HG03460 (cell line): ENCODE measurements around the gene UNKL.
A peak's percentile ranks its signal among the peaks of the same experiment; 100 is the strongest.

ENCODE experiments used
- ATAC-seq: cut with Tn5 transposase; IDR thresholded peaks from one replicate; pipeline ENCODE4 v1.9.1; 2021; ENCODE audit not compliant: unreplicated experiment

The UNKL gene

DNA sequence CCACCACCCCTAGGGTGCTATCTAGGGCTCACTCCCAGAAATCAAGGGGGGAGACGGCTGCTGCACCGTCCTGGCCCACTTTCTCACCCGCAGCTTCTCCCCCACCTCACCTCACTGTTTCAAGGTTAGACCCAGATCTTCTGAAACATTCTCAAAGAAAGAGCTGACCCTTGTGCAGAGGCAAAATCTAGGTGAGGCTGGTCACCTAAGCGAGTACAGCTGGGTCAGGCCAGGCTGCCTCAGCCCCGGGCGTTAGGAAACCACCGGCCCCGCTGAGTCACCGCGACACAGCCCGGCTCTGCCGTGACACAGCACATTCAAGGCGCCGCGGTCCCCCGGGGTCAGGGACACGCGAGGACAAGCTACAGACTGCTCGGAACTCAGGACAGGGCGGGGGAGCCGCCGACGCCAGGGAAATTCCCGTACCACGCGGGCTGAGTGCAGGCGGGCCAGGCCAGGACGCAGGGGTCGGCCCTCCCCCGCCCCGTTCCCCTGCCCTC is 35.6 kb downstream of the UNKL start:
- peak; percentile 54 for ATAC-seq

DNA sequence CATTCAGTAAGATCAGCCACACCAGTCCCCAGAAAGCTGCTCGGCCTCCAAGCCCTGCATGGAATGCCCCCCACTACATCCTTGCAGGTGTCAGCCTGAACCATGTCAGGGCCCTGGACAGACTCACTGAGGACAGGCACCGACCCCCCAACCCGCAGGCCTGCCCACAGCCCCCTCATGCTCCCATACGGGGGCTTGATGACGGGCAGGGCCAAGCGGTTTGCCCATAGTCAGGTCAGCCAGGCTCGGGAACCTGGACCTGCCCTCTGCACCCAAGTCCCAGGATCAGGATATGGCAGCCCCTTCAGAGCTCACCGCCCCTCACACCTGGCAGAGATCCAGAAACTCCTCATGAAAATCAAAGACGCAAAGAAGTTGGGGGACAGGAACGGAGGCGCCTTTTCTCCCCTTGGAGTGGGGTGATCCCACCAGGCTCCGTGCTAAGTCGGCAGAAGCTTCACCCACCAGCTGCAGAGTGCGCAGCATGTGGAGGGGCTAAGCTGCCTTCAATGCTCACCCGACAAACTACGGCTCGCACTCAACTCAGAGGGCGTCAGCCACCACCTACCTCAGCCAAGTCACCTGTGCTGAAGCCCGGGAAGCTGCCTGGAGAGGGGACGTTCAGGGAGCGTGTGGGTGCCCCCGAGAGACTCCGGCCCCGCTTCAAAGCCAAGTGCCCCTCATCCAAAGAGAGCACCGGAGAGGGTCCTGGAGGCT is 36.3 kb downstream of the UNKL start:
- no peak for ATAC-seq

DNA sequence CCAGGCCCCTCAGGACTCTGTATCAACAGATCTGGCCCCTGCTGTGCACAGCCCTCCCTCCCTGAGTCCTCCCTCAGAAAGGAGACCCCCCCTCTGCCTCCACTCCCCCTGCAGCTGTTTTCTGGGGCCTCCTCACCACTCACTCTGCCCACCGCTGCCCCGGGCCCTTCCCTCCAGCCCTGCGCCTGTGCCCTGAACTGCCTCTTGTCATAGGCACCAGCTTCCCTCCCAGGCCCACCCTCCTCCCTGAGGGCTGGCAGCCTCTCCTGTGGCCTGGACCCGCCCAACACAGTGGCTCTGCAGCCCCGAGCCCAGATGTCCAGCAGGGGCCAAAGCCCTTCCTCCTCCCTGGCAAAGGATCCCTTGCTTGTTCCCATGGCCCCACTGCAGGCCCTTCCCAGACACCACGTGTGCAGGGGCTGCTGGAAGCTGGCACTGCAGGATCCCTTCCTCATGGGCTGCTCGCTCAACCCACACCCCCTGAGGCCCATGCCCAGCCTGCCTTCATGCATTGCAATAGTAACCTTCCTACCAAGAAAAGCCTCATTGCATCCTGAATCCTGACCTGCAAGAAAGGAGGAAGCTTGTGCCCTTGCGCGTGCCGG is 37.0 kb downstream of the UNKL start:
- no peak for ATAC-seq

DNA sequence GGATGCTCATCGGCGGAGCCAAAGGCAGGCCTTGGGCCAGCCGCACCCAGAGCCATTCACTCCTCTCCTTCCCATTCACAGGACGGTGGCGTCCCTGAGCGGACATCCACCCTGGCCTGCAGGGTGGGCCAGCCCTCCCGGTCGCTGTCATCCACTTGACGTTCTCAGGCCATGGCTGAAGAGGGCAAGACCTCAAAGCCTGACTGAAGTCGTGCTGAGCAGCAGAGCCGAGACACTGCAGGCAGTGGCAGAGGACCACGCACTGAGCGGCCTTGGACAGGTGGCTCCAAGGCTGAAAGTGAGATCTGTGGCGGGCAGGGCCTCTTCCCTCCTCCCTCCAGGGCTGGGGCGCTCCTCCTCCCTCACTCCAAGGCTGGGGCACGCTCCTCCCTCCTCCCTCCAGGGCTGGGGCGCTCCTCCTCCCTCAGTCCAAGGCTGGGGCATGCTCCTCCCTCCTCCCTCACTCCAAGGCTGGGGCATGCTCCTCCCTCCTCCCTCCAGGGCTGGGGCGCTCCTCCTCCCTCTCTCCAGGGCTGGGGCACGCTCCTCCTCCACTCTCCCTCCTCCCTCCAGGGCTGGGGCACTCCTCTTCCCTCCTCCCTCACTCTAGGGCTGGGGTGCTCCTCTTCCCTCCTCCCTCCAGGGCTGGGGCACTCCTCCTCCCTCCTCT is 38.6 kb downstream of the UNKL start:
- no peak for ATAC-seq

DNA sequence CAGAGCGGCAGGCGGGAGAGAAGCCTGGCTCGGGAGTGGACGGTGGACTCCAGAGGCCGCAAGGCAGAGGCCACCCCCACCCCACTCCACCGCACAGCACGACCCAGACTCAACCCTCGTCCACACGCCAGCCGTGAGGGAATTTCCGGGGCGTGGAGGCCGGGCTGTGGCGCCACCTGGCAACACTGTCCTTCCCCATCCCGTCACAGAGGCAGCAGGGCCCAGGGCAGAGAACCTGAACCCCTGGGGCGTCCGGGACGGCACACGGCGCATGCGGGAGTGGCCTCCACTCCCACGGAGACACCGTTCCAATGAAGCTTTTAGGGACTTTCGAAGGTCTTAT is 39.2 kb downstream of the UNKL start:
- ATAC-seq = no peak

DNA sequence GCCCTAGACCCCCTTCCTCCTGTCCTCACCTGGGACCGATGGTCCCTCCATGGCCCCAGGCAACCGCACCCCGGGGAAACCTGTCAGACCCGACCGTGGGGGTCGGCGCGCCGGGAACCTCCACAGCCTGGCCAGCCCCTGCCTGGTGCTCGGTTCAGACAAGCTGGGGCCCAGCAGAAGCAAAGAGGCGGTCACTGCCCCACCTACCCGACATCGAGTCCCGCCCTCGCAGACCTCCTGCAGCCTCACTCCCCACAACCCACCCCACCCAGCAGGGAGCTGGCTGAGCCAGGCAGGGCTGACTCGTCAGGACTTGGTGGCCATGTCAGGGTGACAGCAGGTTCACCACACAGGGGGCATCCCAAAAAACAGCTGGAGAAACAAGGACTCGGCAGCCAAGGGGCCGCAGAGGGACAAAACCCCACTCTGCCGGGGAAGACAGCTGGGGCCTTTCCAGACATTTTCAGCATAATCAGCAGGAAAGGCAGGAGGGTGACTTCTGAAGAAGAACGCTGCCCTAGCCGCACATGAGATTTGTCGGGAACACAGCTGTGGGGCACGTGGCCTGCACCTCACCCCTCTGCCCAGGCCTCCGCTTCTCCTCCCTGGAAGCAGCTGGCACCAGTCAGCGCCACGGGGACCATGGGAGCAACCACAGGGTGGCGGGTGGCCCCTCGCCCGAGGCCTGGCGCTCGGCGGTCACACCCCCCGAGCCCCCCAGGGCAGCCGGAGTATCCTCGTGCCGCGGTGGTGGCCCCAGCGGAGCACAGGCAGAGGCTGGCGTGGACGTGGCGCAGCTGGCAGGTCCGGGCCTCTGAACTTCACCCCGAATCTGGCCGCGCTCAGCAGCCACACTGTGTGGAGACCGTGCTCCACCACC is 39.8 kb downstream of the UNKL start:
- ATAC-seq = no peak

DNA sequence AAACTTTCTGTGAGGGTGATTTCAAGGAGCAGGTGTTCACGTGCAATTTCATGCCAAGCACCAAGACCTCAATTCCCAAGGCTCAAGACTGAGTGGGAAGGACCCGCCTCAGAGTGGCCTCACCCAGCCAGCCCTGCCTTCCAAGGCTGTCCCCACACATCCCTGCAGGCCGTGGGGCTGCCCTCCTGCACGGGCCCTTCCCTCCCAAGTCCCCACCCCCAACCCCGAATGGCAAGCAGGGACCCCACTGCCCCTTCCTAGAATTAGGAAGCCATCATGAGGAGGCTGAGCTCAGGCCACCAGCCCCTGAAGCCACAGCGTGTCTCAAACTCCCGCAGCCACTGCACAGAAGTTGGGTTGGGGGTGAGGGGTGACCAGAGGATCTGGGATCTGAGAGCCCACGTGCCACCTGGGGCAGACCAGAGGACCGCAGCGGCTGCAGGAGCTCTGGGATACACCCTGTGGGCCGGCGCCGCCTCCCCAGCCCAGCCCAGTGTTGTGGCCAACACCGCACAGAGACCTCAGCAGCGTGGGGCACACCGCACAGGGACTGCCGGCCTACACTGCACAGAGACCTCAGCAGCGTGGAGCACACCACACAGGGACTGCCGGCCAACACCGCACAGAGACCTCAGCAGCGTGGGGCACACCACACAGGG is 42.1 kb downstream of the UNKL start:
- ATAC-seq = no peak

DNA sequence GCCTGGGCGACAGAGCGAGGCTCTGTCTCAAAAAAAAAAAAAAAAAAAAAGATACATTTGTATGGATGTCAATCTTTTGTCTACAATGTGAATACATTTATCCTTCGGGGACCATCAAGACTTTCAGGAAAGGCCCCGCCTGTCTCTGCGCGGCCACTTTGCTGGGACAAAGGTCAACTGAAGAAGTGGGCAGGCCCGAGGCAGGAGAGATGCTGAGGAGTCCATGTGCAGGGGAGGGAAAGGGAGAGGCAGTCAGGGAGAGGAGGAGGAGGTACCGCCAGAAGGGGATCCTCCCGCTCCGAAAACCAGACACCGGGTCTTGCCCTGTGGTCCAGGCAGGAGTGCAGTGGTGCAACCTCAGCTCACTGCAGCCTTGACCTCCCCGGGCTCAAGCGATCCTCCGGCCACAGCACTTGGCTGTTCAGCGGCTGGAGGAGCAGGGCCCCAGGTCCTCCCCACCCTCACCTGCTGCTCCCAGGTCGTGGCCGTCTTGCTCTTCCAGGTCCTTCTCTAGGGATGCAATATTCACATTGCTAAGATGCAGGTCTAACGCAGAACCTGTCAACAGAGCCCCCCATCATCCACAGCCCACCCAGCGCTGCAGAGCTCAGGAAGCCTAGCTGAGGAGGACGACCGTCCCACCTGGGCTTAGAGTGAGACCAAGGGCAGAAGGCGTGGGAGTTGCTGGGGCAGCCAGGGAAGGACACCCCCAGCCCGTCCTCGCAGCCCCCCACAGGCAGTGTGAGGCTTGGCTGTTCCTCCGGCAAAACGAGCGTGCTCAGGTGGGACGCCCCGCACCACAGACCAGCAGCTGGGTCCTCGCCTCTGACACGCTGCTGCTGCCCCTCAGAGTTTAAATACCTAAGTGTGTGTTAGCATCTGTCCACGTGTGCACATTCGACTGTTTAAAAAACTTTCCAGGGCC is 43.2 kb downstream of the UNKL start:
- ATAC-seq = no peak

DNA sequence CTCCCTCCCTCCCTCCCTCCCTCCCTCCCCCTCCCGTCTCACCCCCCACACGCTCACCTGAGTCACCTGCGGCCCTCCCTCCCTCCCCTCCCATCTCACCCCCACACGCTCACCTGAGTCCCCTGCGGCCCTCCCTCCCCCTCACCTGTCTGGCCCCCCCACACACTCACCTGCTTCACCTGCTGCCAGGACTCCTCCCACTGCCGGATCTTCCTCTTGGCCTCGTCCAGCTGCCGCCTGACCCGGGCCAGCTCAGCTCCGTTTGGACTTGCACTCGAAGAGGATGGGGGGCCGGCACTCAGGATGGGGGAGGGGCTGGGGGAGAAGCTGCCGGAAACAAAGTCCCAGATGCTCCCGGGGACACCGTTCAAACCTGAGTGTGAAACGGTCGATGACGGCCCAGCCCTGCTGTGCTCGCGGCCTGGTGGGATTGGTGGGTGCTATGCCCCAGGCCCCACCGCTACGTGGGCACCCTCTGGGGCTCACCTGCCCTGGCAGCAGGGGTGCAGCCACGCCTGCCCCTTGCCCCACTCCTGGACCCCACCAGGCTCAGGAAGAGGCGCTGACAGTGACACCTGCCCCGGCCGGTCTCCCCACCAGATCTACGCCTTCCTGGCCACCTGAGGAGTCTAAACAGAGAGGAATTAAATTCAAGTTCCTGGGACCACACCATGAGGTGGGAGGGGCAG is 46.9 kb downstream of the UNKL start:
- ATAC-seq = no peak

DNA sequence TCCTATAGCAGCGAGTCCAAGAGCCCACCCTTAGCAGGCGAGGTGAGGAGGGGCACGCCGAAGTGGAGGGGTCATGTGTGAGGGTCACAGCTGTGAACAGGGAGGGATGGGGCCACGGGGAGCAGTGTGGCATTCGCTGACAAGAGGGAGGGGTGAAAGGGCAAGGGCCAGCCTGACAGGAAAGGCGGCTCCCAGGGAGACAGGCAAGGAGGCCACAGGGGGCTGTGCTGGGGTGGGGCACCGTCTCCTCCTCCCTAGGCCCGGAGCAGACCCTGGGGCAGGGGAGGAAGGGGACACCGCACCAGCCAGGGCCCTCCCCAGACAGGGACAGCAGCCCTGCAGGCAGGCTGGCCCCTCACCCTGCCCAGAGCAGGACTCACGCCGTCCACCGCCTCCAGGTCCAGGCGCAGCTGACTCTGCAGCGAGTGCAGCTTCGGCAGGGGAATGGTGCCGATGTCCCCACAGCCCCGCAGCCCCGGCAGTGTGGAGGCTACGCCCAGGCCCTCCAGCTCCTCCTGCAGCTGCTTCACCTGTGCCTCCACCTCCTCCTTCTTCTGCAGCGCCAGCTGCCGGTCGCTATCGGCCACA is 47.7 kb downstream of the UNKL start:
- ATAC-seq = no peak

DNA sequence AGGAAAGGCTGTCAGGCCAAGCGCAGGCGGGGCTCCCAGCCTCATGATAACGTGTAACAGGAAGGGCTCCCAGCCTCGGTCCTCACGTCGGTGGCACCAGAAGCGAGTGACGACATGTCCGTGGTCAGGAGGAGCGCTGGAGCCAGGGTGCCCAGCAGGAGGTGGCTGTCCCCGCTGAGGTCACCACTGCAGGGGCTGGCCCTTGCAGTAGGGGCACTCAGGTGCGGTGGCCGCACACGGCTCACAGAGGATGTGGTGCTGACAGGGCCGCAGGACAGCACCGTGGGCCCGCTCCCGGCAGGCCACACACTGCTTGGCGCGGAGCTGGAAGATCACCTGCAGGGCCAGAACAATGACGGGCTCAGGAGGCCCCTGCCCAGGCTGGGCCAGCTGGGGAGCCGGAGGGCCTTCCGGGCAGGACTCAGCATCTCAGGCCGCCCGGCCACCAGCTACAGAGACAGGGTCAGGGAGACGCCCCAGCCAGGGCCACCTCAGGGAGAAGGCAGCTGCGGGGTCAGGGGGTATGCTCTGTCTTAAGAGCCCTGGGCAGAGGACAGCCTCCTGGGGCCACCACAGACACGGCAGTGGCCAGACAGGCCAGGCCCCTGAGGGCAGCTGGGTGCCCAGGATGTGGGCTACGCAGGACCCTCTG is 48.3 kb downstream of the UNKL start:
- no peak for ATAC-seq

DNA sequence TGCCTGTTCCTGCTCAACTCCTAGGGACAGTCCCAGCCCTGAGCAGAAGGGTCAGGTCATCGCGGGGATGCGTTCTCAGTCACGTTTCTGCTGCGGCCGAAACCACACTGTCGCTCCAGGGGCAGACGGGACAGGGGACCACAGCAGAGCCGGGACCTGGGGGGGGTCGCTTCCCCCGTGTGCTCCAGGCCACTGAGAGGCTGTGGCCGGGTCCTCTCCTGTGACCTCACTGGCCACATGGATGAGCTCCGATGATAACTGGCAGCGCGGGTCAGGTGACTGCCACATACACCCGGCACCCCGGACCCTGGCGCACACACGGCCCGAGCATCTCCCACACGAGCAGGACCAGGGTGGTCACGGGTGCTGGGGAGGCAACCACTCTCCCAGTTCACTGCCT is 50.0 kb downstream of the UNKL start:
- ATAC-seq = no peak

DNA sequence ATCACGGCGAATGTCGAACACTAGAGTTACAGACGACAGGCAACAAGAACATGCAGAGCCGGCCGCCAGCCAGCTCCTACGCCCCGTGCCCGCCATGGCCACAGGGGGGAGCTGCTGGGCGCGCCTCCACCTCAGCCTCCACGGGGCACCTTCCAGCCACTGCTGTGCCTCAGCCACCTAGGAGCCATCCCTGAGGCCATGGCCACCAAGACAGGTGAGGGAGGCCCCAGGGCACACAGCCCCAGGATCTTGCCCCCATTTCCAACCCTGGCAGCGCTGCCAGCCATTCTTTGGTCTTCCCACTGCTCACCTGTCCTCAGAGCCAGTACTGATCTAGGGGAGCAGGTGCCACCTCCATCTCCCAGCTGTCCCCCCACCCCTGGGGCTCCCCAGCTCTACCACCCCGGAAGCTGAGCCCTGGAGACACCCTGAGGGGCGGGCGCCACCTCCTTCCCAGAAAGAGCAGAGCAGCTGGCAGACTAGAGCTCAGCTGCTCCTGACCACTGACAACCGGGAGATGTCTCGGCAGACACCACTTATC is 50.9 kb downstream of the UNKL start:
- ATAC-seq = no peak

DNA sequence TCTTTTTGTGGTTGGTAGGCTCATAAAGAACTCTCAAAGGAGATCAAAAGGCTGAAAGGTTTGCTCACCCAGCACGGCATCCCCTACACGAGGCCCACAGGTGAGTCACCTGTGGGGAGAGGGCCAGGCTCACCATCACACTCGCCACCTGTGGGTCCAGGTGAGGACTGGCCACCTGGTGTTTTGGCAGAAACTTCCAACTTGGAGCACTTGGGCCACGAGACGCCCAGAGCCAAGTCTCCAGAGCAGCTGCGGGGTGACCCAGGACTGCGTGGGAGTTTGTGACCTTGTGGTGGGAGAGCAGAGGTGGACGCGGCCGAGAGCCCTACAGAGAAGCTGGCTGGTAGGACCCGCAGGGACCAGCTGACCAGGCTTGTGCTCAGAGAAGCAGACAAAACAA is 51.7 kb downstream of the UNKL start:
- no peak for ATAC-seq

DNA sequence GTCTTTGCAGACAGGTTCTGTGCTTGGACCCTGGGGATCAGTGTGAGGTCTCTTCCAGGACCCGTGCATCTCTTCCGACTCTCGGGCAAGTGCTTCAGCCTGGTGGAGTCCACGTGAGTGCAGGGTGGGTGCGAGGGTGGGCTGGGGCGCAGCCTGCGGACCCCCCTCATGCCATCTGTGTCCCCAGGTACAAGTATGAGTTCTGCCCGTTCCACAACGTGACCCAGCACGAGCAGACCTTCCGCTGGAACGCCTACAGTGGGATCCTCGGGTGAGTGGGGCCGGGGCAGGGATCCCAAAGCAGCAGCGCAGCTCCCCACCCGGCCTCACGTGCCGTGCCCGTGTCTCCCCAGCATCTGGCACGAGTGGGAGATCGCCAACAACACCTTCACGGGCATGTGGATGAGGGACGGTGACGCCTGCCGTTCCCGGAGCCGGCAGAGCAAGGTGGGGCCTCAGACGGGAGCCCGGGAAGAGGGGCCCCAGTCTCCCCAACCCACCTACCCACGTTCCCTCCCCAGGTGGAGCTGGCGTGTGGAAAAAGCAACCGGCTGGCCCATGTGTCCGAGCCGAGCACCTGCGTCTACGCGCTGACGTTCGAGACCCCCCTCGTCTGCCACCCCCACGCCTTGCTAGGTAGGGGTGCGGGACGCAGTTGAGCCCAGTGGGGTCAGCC is 52.7 kb downstream of the UNKL start:
- ATAC-seq = no peak

DNA sequence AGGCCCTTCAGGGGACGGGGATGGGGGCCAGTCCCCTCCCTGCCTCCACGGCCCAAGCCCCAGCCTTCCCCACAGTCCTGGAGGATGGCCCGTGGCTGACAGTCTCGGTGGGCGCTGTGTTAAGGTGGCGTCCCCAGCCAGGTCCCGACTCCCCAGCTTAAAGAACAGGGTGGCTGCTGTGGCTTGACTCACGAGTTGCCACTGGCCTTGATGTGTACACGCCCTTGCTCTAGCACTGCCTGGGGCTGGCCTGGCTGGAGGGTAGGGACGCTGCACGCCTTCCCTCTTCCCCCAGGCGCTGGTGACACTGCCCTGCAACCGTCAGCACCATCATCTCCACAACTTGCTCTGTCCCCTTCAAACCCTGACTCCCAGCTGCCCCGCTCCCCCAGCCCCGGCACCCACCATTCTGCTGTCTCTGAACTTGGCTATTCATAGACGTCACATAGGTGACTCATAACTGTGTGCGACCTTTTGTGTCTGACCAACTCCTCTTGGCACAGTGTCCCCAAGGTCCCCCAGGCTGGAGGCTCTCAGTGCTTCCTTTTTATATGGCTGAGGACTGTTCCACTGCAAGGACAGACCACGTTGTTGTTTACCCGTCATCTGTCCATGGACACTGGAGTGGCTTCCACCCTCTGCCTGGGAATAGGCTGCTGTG is 56.5 kb downstream of the UNKL start:
- ATAC-seq = no peak
